Measurements from ENCODE around the gene PITPNM1.
"Not testable (repeated sequence)": the region's sequence is repeated elsewhere in the genome, so short reads cannot be mapped to it uniquely, and the experiment has no call there.

The PITPNM1 gene

GRCh38 chr11:67523556-67524479, 18.7 kb upstream of the PITPNM1 start:
- DNase-seq (ENCODE audit: low spot score): no peak

GRCh38 chr11:67522844-67523555, 17.8 kb upstream of the PITPNM1 start, which contains the start of gene CABP2:
Gene CABP2, minus strand, starts transcription at chr11:67523446. Its CDS starts 120 bp downstream, at chr11:67523326.
- DNase-seq (ENCODE audit: low spot score): no peak

GRCh38 chr11:67522338-67522737, 17.2 kb upstream of the PITPNM1 start:
- DNase-seq (ENCODE audit: low spot score): no peak

GRCh38 chr11:67521924-67522323, 16.8 kb upstream of the PITPNM1 start:
- DNase-seq (ENCODE audit: low spot score): no peak

- no peak for DNase-seq (ENCODE audit: low spot score)
Measured at GRCh38 chr11:67520856-67521824, 16.0 kb upstream of the PITPNM1 start.

GRCh38 chr11:67519726-67520125, 14.6 kb upstream of the PITPNM1 start:
- no peak for DNase-seq (ENCODE audit: low spot score)

- no peak for DNase-seq (ENCODE audit: low spot score)
Measured at GRCh38 chr11:67517784-67518552, 12.8 kb upstream of the PITPNM1 start.

- no peak for DNase-seq (ENCODE audit: low spot score)
Measured at GRCh38 chr11:67516806-67517205, 11.6 kb upstream of the PITPNM1 start.

- no peak for DNase-seq (ENCODE audit: low spot score)
Measured at GRCh38 chr11:67514116-67514515, 9.0 kb upstream of the PITPNM1 start.

- DNase-seq (ENCODE audit: low spot score): not testable (repeated sequence)
Measured at GRCh38 chr11:67511558-67511957, 6.4 kb upstream of the PITPNM1 start.

GRCh38 chr11:67510023-67510345, 4.8 kb upstream of the PITPNM1 start:
- no peak for DNase-seq (ENCODE audit: low spot score)

GRCh38 chr11:67508486-67509121, 3.4 kb upstream of the PITPNM1 start:
- DNase-seq (ENCODE audit: low spot score): peak; percentile 98

- DNase-seq (ENCODE audit: low spot score): peak; percentile 99
Measured at GRCh38 chr11:67507864-67508485, 2.8 kb upstream of the PITPNM1 start, which contains the start of gene CDK2AP2. Gene CDK2AP2, minus strand, starts transcription at chr11:67508162. Its CDS starts 80 bp downstream, at chr11:67508082.

- DNase-seq (ENCODE audit: low spot score): no peak
Measured at GRCh38 chr11:67507242-67507863, 2.2 kb upstream of the PITPNM1 start.

GRCh38 chr11:67506426-67507051, 1.4 kb upstream of the PITPNM1 start:
- DNase-seq (ENCODE audit: low spot score): no peak

GRCh38 chr11:67505605-67506396, 638 bp upstream of the PITPNM1 start:
- peak; percentile 94 for DNase-seq (ENCODE audit: low spot score)

GRCh38 chr11:67504005-67504949, 886 bp downstream of the PITPNM1 start:
- DNase-seq (ENCODE audit: low spot score): no peak
